Measurements from ENCODE around the gene ARHGAP15. TPM values are rescaled to one million over a fixed set of nuclear protein-coding genes. Genes with fewer than 3 reads are reported as not detected.

The ARHGAP15 gene
- total and polyA plus RNA-seq, 2 donors from 2014 or later: 5.7 to 23.1 TPM

DNA sequence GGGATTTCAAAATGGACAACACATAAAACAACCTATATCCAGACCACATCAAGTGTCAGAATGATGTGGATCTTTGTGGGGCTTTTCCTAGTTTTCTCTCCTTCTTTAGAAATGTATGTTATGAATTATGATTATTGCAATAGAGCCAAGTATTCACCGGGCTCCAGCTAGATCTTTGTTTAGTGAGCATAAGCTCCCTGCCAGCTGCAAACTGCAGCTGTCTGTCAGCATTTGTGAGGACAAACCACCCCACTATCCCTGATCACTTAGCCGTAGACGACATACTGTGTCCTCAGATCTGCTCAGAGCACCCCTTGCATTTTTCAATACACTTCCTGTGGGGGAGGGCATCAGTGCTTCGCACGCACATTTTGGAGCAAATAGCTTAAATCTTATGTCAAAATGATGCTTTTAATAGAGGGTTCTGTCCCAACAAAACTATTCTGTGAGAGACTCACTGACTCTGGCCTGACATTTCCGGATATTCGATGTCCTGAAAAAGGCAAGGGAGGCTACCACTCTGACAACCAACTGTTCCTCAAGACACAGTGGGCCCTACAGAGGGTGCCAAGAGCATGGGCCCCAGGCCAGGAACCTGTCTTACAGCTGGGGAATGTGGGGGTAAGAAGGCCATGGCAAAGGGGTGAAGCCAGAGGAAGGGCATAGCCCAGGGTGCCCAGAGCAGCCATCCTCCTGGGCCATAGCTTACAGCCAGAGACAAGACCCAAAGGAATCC is 346.0 kb downstream of the ARHGAP15 start:
- TF ChIP-seq, protein P1, sequence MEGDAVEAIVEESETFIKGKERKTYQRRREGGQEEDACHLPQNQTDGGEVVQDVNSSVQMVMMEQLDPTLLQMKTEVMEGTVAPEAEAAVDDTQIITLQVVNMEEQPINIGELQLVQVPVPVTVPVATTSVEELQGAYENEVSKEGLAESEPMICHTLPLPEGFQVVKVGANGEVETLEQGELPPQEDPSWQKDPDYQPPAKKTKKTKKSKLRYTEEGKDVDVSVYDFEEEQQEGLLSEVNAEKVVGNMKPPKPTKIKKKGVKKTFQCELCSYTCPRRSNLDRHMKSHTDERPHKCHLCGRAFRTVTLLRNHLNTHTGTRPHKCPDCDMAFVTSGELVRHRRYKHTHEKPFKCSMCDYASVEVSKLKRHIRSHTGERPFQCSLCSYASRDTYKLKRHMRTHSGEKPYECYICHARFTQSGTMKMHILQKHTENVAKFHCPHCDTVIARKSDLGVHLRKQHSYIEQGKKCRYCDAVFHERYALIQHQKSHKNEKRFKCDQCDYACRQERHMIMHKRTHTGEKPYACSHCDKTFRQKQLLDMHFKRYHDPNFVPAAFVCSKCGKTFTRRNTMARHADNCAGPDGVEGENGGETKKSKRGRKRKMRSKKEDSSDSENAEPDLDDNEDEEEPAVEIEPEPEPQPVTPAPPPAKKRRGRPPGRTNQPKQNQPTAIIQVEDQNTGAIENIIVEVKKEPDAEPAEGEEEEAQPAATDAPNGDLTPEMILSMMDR (IDR thresholded peaks at IDR 0.05; ENCODE audit: borderline replicate concordance, extremely low read depth, insufficient read depth): no peak
- DNase-seq (peak in 2 of 5 donors; percentile 37 to 54), FAIRE-seq (no peak)
- no peaks in the 10 kb centered on the region for H3K4me1 ChIP-seq (ENCODE audit: control insufficient read depth in 2 of 3, insufficient read depth in 2 of 3, low read depth in 1 of 3, low read length in 3 of 3)
- H3K27ac ChIP-seq (ENCODE audit: low read depth in 2 of 2, low read length in 2 of 2): peak overlapping the region; percentile 23 to 73
- intact Hi-C loops (cut with DNase I): no loop called here
- H3K4me3 ChIP-seq (ENCODE audit: low read length in 3 of 3): no peak overlapping the region
- no peaks in the 10 kb centered on the region for H3K9me3 ChIP-seq (ENCODE audit: control insufficient read depth in 2 of 3, insufficient read depth in 1 of 3, low read length in 3 of 3)
- H3K9ac ChIP-seq (ENCODE audit: low read length in 3 of 3): no peak overlapping the region
- no peaks in the 10 kb centered on the region for H3K36me3 ChIP-seq (ENCODE audit: control insufficient read depth in 2 of 3, insufficient read depth in 3 of 3, low read length in 3 of 3)
- H3K27me3 ChIP-seq (ENCODE audit: control insufficient read depth, insufficient read depth, low read length): no peaks in the 10 kb centered on the region

DNA sequence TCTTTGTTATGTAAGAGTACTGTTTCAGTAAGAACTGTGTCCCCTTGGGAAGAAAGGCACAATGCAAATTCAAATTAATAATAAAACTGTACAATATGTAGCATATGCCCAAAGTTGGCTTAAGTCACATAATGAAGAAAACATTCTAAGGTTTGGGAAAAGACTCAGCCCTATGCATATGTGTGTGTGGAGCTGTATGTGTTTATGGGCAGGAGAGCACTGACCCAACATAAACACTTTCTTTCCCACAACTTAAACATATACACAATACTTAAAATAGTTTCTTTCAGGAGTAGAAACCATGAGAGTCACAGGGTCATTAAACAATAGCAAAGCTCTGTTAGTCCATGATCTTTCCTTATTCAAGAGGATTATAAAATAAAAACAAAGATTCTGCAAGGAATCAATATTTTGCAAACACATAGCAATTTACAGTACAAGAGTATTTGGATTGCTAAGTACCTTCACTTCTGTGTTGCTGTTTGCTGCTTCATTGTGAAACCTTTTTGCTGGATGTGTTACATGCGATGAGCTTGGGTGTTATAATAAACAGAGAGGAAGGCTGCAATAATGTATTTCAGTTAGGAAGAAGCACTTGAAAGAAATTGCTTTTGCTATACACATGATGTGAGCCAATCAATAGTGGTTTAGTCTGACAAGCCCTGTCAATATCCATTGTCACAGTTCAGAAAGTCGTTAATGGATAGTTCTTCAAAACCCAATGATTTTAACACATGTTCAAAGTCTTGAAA is 347.3 kb downstream of the ARHGAP15 start:
- no peak overlapping the region for H3K9ac ChIP-seq (ENCODE audit: low read length in 3 of 3)
- H3K27ac ChIP-seq (ENCODE audit: low read depth in 2 of 2, low read length in 2 of 2): no peak overlapping the region
- TF ChIP-seq, protein P1 (IDR thresholded peaks at IDR 0.05; ENCODE audit: borderline replicate concordance, extremely low read depth, insufficient read depth): no peak
- no peak for FAIRE-seq
- no peaks in the 10 kb centered on the region for H3K9me3 ChIP-seq (ENCODE audit: control insufficient read depth in 2 of 3, insufficient read depth in 1 of 3, low read length in 3 of 3)
- no peaks in the 10 kb centered on the region for H3K36me3 ChIP-seq (ENCODE audit: control insufficient read depth in 2 of 3, insufficient read depth in 3 of 3, low read length in 3 of 3)
- no peaks in the 10 kb centered on the region for H3K4me1 ChIP-seq (ENCODE audit: control insufficient read depth in 2 of 3, insufficient read depth in 2 of 3, low read depth in 1 of 3, low read length in 3 of 3)
- no peak for DNase-seq
- intact Hi-C loops (cut with DNase I): no loop called here
- no peaks in the 10 kb centered on the region for H3K27me3 ChIP-seq (ENCODE audit: control insufficient read depth, insufficient read depth, low read length)
- no peak overlapping the region for H3K4me3 ChIP-seq (ENCODE audit: low read length in 3 of 3)

DNA sequence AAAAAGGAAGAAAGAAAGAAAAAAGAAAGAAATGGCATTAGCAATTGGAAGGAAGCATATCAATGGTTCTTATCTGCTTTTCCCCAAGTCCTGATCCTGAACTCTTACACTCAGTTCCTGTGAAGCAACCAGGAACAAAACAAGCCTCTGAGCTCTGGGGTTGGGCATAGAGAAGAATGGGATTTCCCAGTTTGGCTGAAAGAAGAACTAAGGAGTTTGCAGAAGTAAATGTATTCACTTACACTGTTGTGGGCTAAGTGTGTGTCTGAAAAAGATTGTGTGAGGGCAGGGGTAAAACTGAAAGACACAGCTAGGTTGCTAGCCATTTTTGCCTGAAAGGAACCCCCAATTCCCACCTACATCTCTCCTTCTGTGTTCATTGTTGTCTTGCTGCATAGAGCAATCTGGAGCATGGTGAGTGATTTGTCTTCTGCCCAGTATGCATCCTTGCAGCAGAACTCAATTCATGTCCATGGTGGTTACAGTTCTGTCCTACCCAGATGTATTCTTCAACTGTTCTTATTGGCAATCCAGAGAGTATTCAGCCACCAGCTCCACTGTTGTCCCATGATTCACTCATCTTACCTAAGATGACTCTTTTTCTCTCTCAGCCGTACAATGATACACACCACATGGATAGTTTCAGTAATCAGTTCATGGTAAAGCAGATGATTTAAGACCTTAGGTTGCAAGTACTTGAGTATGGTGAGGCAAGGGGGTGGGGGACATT is 348.7 kb downstream of the ARHGAP15 start:
- TF ChIP-seq, protein P1 (IDR thresholded peaks at IDR 0.05; ENCODE audit: borderline replicate concordance, extremely low read depth, insufficient read depth): no peak
- H3K9me3 ChIP-seq (ENCODE audit: control insufficient read depth in 2 of 3, insufficient read depth in 1 of 3, low read length in 3 of 3): no peaks in the 10 kb centered on the region
- H3K27ac ChIP-seq (ENCODE audit: low read depth in 2 of 2, low read length in 2 of 2): no peak overlapping the region
- no peaks in the 10 kb centered on the region for H3K36me3 ChIP-seq (ENCODE audit: control insufficient read depth in 2 of 3, insufficient read depth in 3 of 3, low read length in 3 of 3)
- H3K9ac ChIP-seq (ENCODE audit: low read length in 3 of 3): no peak overlapping the region
- intact Hi-C loops (cut with DNase I): no loop called here
- no peak for FAIRE-seq
- H3K4me3 ChIP-seq (ENCODE audit: low read length in 3 of 3): no peak overlapping the region
- H3K27me3 ChIP-seq (ENCODE audit: control insufficient read depth, insufficient read depth, low read length): no peaks in the 10 kb centered on the region
- no peaks in the 10 kb centered on the region for H3K4me1 ChIP-seq (ENCODE audit: control insufficient read depth in 2 of 3, insufficient read depth in 2 of 3, low read depth in 1 of 3, low read length in 3 of 3)
- no peak for DNase-seq

Measured in kidney (tissue), 14 donors.